ENCODE measurements around the gene THOC2.

Gene THOC2

DNA sequence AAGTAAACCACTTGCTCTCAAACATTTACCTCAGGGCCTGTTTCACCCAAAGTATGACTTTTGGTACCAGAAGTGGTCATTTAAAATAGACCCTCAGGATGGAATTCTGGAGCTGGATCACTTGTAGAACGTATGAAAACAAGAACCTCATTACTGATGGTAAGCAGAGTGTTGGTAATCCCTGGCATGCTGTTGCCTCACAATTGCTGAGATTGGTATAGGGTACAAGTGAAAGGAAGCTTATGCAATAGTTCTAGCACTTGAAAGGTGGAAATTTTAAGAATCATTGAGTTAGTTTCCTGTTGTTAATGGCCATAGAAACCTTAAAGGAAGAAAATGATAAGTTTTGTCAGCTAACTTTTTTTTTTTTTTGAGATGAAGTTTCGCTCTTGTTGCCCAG lies 22.3 kb upstream of the THOC2 start:
- FAIRE-seq (no peak), DNase-seq (ENCODE audit: insufficient read length, low spot score) (no peak)
- TF ChIP-seq TAF1 (IDR thresholded peaks at IDR 0.05; ENCODE audit: low read depth, low read length) = no peak
- no peak for TF ChIP-seq SPI1 (IDR thresholded peaks at IDR 0.05; ENCODE audit: low read depth, low read length)
- TF ChIP-seq POU2F2 (IDR thresholded peaks at IDR 0.05; ENCODE audit: low read depth, low read length) = no peak
- no peak for TF ChIP-seq POLR2AphosphoS5 (IDR thresholded peaks at IDR 0.05; ENCODE audit: low read depth, low read length)
- TF ChIP-seq PAX5 (IDR thresholded peaks at IDR 0.05; ENCODE audit: insufficient read depth, low read length, severe bottlenecking) = no peak
- no peak for TF ChIP-seq POLR2A (IDR thresholded peaks at IDR 0.05; ENCODE audit: low read depth, low read length)

GRCh38 chrX:123753656-123754350 lies 21.0 kb upstream of the THOC2 start:
- no peak for FAIRE-seq

GRCh38 chrX:123749643-123750042 lies 16.8 kb upstream of the THOC2 start:
- FAIRE-seq (no peak), DNase-seq (ENCODE audit: insufficient read length, low spot score) (no peak)
- TF ChIP-seq POU2F2 (IDR thresholded peaks at IDR 0.05; ENCODE audit: low read depth, low read length) (no peak), PAX5 (IDR thresholded peaks at IDR 0.05; ENCODE audit: insufficient read depth, low read length, severe bottlenecking) (no peak), TAF1 (IDR thresholded peaks at IDR 0.05; ENCODE audit: low read depth, low read length) (no peak), SPI1 (IDR thresholded peaks at IDR 0.05; ENCODE audit: low read depth, low read length) (no peak), POLR2A (IDR thresholded peaks at IDR 0.05; ENCODE audit: low read depth, low read length) (no peak), POLR2AphosphoS5 (IDR thresholded peaks at IDR 0.05; ENCODE audit: low read depth, low read length) (no peak)

More at GRCh38 chrX:123753656-123754350, 21.0 kb upstream of the THOC2 start:
- TF ChIP-seq PAX5 (IDR thresholded peaks at IDR 0.05; ENCODE audit: insufficient read depth, low read length, severe bottlenecking) = no peak
- TF ChIP-seq POU2F2 (IDR thresholded peaks at IDR 0.05; ENCODE audit: low read depth, low read length) = no peak
- no peak for TF ChIP-seq TAF1 (IDR thresholded peaks at IDR 0.05; ENCODE audit: low read depth, low read length)
- TF ChIP-seq POLR2A (IDR thresholded peaks at IDR 0.05; ENCODE audit: low read depth, low read length) = no peak
- no peak for TF ChIP-seq POLR2AphosphoS5 (IDR thresholded peaks at IDR 0.05; ENCODE audit: low read depth, low read length)
- no peak for TF ChIP-seq SPI1 (IDR thresholded peaks at IDR 0.05; ENCODE audit: low read depth, low read length)
- no peak for DNase-seq (ENCODE audit: insufficient read length, low spot score)

DNA sequence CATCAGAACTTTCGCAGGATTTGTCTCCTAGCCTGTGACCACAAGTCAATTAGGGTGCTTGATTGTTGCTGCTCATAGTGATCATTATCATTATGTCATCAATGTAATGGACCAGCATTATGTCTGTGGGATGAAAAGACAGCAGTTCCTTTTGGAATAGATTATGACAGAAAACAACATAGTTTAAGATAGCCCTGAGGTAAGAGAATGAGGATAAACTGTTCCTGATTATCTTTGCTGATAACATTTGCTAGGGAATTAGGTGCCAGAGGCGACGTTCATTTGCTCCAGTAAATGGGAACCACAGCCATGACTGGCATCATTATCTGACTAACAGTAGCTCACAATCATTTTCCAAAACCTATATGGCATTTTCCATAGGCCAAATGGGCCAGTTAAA lies 12.7 kb upstream of the THOC2 start:
- no peak for DNase-seq (ENCODE audit: insufficient read length, low spot score)
- TF ChIP-seq POU2F2 (IDR thresholded peaks at IDR 0.05; ENCODE audit: low read depth, low read length) (no peak), TAF1 (IDR thresholded peaks at IDR 0.05; ENCODE audit: low read depth, low read length) (no peak), POLR2A (IDR thresholded peaks at IDR 0.05; ENCODE audit: low read depth, low read length) (no peak), SPI1 (IDR thresholded peaks at IDR 0.05; ENCODE audit: low read depth, low read length) (no peak), POLR2AphosphoS5 (IDR thresholded peaks at IDR 0.05; ENCODE audit: low read depth, low read length) (no peak), PAX5 (IDR thresholded peaks at IDR 0.05; ENCODE audit: insufficient read depth, low read length, severe bottlenecking) (no peak)
- FAIRE-seq = peak; percentile 68

DNA sequence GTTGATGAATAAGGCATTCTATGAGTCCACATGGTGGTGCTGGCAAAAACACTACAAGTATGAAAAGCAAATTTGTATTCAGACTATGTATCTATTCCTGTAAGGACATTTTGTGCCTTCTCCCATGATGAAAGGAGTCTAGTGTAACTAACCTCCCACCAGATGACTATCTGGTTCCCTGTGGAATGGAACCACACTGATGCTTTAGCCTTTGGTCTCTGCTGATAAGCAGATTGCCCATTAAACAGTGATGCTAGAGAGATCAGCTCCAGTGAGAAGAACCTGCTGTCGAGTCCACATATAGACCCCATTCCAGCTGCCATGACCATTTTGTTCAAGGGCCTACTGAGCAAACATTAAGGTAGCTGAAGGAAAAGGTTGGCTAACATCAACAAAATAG lies 10.5 kb upstream of the THOC2 start:
- DNase-seq (ENCODE audit: insufficient read length, low spot score) (no peak), FAIRE-seq (no peak)
- TF ChIP-seq POLR2A (IDR thresholded peaks at IDR 0.05; ENCODE audit: low read depth, low read length) (no peak), POU2F2 (IDR thresholded peaks at IDR 0.05; ENCODE audit: low read depth, low read length) (no peak), SPI1 (IDR thresholded peaks at IDR 0.05; ENCODE audit: low read depth, low read length) (no peak), TAF1 (IDR thresholded peaks at IDR 0.05; ENCODE audit: low read depth, low read length) (no peak), PAX5 (IDR thresholded peaks at IDR 0.05; ENCODE audit: insufficient read depth, low read length, severe bottlenecking) (no peak), POLR2AphosphoS5 (IDR thresholded peaks at IDR 0.05; ENCODE audit: low read depth, low read length) (no peak)

DNA sequence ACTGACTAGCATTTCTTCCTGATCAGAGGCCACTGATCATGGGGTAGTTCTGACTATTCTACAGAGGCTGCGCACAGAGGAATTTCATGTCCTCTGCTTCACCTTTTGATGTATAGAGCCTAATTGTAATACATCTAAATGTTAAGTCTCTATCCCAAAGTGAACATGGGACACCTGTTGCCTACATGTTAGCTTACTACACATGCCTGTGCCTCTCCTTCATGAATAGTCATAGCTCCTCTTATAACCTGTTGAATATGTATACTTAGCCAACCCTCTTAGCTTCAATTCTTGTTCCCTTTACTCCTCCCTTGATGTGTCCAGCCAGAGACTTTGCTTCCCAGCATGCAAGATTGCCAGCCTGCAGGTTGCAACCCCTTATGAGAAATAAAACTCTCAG lies 9.6 kb upstream of the THOC2 start:
- TF ChIP-seq POLR2AphosphoS5 (IDR thresholded peaks at IDR 0.05; ENCODE audit: low read depth, low read length) (no peak), POLR2A (IDR thresholded peaks at IDR 0.05; ENCODE audit: low read depth, low read length) (no peak), POU2F2 (IDR thresholded peaks at IDR 0.05; ENCODE audit: low read depth, low read length) (no peak), TAF1 (IDR thresholded peaks at IDR 0.05; ENCODE audit: low read depth, low read length) (no peak)
- DNase-seq (ENCODE audit: insufficient read length, low spot score) (no peak), FAIRE-seq (no peak)

DNA sequence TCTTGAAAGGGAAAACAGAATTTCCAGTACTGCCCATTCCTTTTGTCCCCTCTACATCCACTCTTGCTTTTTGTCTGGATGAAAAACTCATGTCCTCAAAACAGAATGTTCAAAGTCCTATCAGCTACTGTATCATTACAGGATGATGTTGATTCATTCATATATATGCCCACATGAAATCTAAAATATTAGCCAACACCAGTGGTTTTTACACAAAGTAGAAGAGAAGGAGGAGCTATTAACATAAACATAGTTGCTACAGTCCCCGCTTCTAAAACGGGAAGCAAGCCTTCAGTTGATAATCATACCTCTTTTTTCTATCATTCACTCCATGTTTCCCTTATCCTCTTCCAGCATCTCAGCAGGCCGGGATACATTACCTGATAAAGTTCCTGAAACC lies 7.7 kb upstream of the THOC2 start:
- TF ChIP-seq PAX5 (IDR thresholded peaks at IDR 0.05; ENCODE audit: insufficient read depth, low read length, severe bottlenecking) (no peak), SPI1 (IDR thresholded peaks at IDR 0.05; ENCODE audit: low read depth, low read length) (no peak), POLR2AphosphoS5 (IDR thresholded peaks at IDR 0.05; ENCODE audit: low read depth, low read length) (no peak), POLR2A (IDR thresholded peaks at IDR 0.05; ENCODE audit: low read depth, low read length) (no peak), POU2F2 (IDR thresholded peaks at IDR 0.05; ENCODE audit: low read depth, low read length) (no peak), TAF1 (IDR thresholded peaks at IDR 0.05; ENCODE audit: low read depth, low read length) (no peak)
- no peak for DNase-seq (ENCODE audit: insufficient read length, low spot score)
- FAIRE-seq = no peak

- no peak for DNase-seq (ENCODE audit: insufficient read length, low spot score)
- FAIRE-seq = no peak
- TF ChIP-seq PAX5 (IDR thresholded peaks at IDR 0.05; ENCODE audit: insufficient read depth, low read length, severe bottlenecking) = no peak
- TF ChIP-seq POLR2AphosphoS5 (IDR thresholded peaks at IDR 0.05; ENCODE audit: low read depth, low read length) = no peak
- TF ChIP-seq TAF1 (IDR thresholded peaks at IDR 0.05; ENCODE audit: low read depth, low read length) = no peak
- TF ChIP-seq SPI1 (IDR thresholded peaks at IDR 0.05; ENCODE audit: low read depth, low read length) = no peak
- TF ChIP-seq POU2F2 (IDR thresholded peaks at IDR 0.05; ENCODE audit: low read depth, low read length) = no peak
- no peak for TF ChIP-seq POLR2A (IDR thresholded peaks at IDR 0.05; ENCODE audit: low read depth, low read length)
Observed at GRCh38 chrX:123740006-123740405, 7.2 kb upstream of the THOC2 start.

- FAIRE-seq = no peak
- no peak for DNase-seq (ENCODE audit: insufficient read length, low spot score)
- TF ChIP-seq POU2F2 (IDR thresholded peaks at IDR 0.05; ENCODE audit: low read depth, low read length) = no peak
- TF ChIP-seq TAF1 (IDR thresholded peaks at IDR 0.05; ENCODE audit: low read depth, low read length) = no peak
- TF ChIP-seq POLR2AphosphoS5 (IDR thresholded peaks at IDR 0.05; ENCODE audit: low read depth, low read length) = no peak
- TF ChIP-seq PAX5 (IDR thresholded peaks at IDR 0.05; ENCODE audit: insufficient read depth, low read length, severe bottlenecking) = no peak
- TF ChIP-seq POLR2A (IDR thresholded peaks at IDR 0.05; ENCODE audit: low read depth, low read length) = no peak
- TF ChIP-seq SPI1 (IDR thresholded peaks at IDR 0.05; ENCODE audit: low read depth, low read length) = no peak
Observed at GRCh38 chrX:123739474-123739873, 6.6 kb upstream of the THOC2 start.
